Suprapubic skin (tissue), 4 donors: ENCODE results near the gene TCF15. TPM values are rescaled to one million over a fixed set of nuclear protein-coding genes. Genes with fewer than 3 reads are reported as not detected.

Source experiments
- DNase-seq, 2 donors: peaks; one replicate each; pipeline ENCODE4 v3.0.0-alpha.2; 2019; ENCODE audit warnings: low spot score in 2 of 2
- H3K27ac ChIP-seq: fragments of 200-600 bp; sonication (generic); one replicate; pipeline ENCODE4 v1.5.1; 2019
- H3K27me3 ChIP-seq: fragments of 200-600 bp; sonication (generic); one replicate; pipeline ENCODE4 v1.5.1; 2019
- H3K36me3 ChIP-seq: fragments of 200-600 bp; sonication (generic); one replicate; pipeline ENCODE4 v1.5.1; 2019
- H3K4me1 ChIP-seq: fragments of 200-600 bp; sonication (generic); one replicate; pipeline ENCODE4 v1.5.1; 2019
- H3K4me3 ChIP-seq: fragments of 200-600 bp; sonication (generic); one replicate; pipeline ENCODE4 v1.5.1; 2019; ENCODE audit warnings: mild to moderate bottlenecking
- H3K9me3 ChIP-seq: fragments of 200-600 bp; sonication (generic); one replicate; pipeline ENCODE4 v1.5.1; 2019
- EP300 ChIP-seq: sonication (generic); formaldehyde crosslinking; IDR thresholded peaks from one replicate; pipeline ENCODE4 v1.6.1; 2017; ENCODE audit warnings: antibody characterized with exemption
- POLR2A ChIP-seq, 2 donors: fragments of 450-650 bp; IDR thresholded peaks; one replicate each; pipeline ENCODE4 v1.6.1; 2017; ENCODE audit warnings: antibody characterized with exemption in 2 of 2, mild to moderate bottlenecking in 2 of 2, moderate library complexity in 2 of 2
- POLR2AphosphoS5 ChIP-seq, 3 donors: sonication (generic); formaldehyde crosslinking; IDR thresholded peaks; one replicate each; pipeline ENCODE4 v1.6.1; 2017; ENCODE audit warnings: antibody characterized with exemption in 3 of 3
- WGBS: methylation state at CpG from one replicate; pipeline ENCODE4 v1.1.5; 2018; 5-methylcytosine and 5-hydroxymethylcytosine counted together
- total RNA-seq, 4 donors: library from RNA; depleted of rRNA; stranded (reverse); fragments of >200 nt; gene quantifications; one replicate each; pipeline ENCODE4 v1.1.0, GENCODE V29; 2016
- TF ChIP-seq, protein P1 (sequence below), 2 donors: fragments of 200-600 bp in 1 of 2; fragments of 450-650 bp in 1 of 2; sonication (generic) in 1 of 2; IDR thresholded peaks; one replicate each; pipeline ENCODE4 v1.5.1; 2016 to 2019; ENCODE audit warnings: antibody characterized with exemption in 2 of 2, mild to moderate bottlenecking in 1 of 2, moderate library complexity in 1 of 2

The TCF15 gene
- total RNA-seq, 4 donors from 2014 or later, result 0.76 TPM; not detected in 3

DNA sequence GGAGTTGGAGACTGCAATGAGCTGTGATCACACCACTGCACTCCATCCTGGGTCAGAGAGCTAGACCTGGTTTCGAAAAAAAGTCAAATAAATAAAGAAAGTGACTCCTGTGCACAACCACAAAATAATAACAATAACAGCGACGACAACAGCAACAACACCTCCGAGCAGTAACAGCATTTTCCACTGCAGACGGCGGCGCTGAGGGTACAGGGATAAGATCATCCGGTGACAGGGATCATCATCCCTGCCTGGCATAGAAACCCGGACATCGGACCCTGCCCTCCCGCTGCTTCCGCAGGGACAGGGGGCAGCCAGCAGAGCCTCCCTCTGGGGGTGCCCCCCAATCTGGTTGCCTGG lies 31.4 kb upstream of the TCF15 start:
- H3K4me1 ChIP-seq, result peaks cover 5% of the 10 kb centered on the region
- 46% methylated on average over 10 of the region's 12 CpGs for whole genome bisulfite sequencing
- DNase-seq, result no peak
- H3K4me3 ChIP-seq, result no peak overlapping the region
- no peak overlapping the region for H3K27ac ChIP-seq
- H3K9me3 ChIP-seq, result no peaks in the 10 kb centered on the region
- no peaks in the 10 kb centered on the region for H3K36me3 ChIP-seq
- H3K27me3 ChIP-seq, result peaks cover 9% of the 10 kb centered on the region
- no peak for TF ChIP-seq POLR2A (IDR thresholded peaks at IDR 0.05)
- TF ChIP-seq POLR2AphosphoS5 (IDR thresholded peaks at IDR 0.05), result no peak
- TF ChIP-seq, protein P1, sequence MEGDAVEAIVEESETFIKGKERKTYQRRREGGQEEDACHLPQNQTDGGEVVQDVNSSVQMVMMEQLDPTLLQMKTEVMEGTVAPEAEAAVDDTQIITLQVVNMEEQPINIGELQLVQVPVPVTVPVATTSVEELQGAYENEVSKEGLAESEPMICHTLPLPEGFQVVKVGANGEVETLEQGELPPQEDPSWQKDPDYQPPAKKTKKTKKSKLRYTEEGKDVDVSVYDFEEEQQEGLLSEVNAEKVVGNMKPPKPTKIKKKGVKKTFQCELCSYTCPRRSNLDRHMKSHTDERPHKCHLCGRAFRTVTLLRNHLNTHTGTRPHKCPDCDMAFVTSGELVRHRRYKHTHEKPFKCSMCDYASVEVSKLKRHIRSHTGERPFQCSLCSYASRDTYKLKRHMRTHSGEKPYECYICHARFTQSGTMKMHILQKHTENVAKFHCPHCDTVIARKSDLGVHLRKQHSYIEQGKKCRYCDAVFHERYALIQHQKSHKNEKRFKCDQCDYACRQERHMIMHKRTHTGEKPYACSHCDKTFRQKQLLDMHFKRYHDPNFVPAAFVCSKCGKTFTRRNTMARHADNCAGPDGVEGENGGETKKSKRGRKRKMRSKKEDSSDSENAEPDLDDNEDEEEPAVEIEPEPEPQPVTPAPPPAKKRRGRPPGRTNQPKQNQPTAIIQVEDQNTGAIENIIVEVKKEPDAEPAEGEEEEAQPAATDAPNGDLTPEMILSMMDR (IDR thresholded peaks at IDR 0.05), result no peak
- TF ChIP-seq EP300, result no peak

DNA sequence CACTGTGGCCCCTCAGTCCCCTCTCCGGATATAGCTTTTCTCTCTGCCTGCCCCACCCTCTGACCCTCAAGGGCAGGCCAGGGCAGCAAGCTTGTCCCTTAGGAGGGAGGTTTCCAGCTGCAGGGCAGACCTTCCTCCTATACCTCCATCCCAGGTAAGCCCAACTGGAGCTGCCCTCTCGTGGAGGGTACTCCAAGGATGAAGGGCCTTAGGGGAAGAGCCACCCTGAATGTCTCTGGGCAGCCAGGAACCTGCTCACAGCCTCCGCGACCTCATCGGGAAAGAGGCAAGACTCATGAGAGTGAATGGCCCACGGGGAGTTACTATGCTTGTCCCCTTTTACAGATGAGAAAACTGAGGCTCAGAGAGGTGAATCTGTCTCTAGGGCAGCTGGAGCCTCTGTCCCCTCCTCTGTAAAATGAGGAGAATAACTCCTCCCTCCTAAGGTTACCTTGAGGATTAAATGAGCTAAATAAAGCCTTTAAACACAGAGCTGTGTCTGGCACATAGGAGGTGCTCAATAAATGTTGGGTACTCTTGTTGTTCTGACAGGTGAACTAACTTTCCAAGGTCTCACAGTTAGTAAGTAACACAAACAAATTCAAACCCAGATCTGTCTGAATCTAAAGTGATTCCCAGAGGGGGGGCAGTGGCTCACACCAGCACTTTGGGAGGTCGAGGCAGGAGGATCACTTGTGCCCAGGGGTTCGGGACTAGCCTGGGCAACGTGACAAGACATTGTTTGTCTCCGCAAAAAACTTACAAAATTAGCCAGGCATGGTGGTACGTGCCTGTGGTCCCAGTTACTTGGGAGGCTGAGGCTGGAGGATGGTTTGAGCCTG lies 30.8 kb upstream of the TCF15 start:
- WGBS, result 52% methylated on average over 11 of the region's 11 CpGs

DNA sequence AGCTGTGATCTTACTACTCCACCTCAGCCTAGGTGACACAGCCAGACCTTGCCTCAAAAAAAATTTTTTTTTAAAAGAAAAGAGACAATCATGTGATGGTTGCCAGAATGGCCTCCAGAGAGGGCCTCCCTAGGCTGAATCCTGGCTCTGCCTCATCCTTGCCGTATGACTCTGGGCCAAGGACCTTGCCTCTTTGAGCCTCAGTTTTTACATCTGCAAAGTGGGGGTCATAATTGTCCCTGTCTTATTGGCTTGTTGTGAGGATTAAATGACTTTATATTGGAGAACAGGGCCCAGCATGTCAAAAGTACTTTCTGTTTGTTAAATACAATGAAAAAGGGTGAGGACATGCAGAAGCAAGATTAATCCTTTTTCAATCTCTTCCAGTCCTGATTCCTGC lies 28.5 kb upstream of the TCF15 start:
- Histone ChIP-seq H3K27ac (no peak overlapping the region), H3K4me3 (no peak overlapping the region), H3K4me1 (peaks cover 5% of the 10 kb centered on the region), H3K27me3 (peaks cover 25% of the 10 kb centered on the region), H3K36me3 (no peaks in the 10 kb centered on the region), H3K9me3 (no peaks in the 10 kb centered on the region)
- 82% methylated on average over 1 of the region's 1 CpG for WGBS
- TF ChIP-seq POLR2AphosphoS5 (IDR thresholded peaks at IDR 0.05) (no peak), EP300 (no peak), POLR2A (IDR thresholded peaks at IDR 0.05) (no peak)
- TF ChIP-seq, protein P1 (IDR thresholded peaks at IDR 0.05), result no peak
- DNase-seq, result no peak

More for the DNA sequence above, 30.8 kb upstream of the TCF15 start:
- Histone ChIP-seq H3K36me3 (no peaks in the 10 kb centered on the region), H3K27me3 (peaks cover 9% of the 10 kb centered on the region), H3K4me3 (no peak overlapping the region), H3K4me1 (peaks cover 5% of the 10 kb centered on the region), H3K27ac (no peak overlapping the region), H3K9me3 (no peaks in the 10 kb centered on the region)
- TF ChIP-seq POLR2A (IDR thresholded peaks at IDR 0.05) (no peak), POLR2AphosphoS5 (IDR thresholded peaks at IDR 0.05) (no peak), EP300 (no peak)
- TF ChIP-seq, protein P1 (IDR thresholded peaks at IDR 0.05), result no peak
- no peak for DNase-seq

DNA sequence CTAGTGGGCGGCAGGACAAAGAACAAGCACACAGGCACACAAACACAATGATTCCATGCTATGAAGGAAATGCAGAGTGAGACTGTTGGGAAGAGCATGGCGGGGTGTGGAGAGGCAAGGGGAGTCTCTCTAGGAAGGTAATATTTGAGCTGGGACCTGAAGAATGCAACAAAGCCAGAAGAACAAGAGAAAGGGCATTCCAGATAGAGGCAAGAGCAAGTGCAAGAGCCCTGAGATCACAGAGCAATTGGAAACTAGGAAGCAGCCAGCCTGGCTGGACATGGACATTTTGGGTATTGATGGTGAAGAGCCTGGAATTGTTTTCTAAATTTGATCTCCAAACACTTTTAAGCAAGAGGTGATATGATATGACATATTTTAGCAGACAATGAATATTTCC lies 27.4 kb upstream of the TCF15 start:
- Histone ChIP-seq H3K4me1 (peaks cover 4% of the 10 kb centered on the region), H3K36me3 (no peaks in the 10 kb centered on the region), H3K4me3 (no peak overlapping the region), H3K9me3 (no peaks in the 10 kb centered on the region), H3K27ac (no peak overlapping the region), H3K27me3 (peaks cover 24% of the 10 kb centered on the region)
- DNase-seq, result no peak
- TF ChIP-seq POLR2A (IDR thresholded peaks at IDR 0.05) (no peak), POLR2AphosphoS5 (IDR thresholded peaks at IDR 0.05) (no peak), EP300 (no peak)
- TF ChIP-seq, protein P1 (IDR thresholded peaks at IDR 0.05), result no peak
- WGBS, result 71% methylated on average over 2 of the region's 2 CpGs

DNA sequence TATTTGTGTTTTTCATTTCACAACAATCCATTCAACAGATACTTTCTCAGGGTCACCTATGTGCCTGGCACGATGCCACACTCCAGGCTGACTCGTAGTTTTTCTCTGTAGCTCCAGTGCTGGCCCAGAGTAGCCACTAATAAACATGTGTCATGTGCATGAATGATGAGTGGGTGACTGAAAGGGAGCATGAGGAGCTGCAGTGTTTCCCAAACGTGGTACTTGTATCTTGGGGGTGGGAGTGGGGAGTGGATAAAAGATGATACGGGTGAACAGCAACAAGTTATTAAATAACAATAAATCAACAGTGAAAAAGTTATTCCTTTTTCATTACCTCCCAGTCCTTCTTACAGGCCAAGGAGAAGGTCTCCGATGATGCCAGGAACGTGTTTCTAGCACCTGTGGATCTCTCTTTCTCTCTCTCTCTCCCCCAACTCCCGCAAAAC lies 25.8 kb upstream of the TCF15 start:
- no peak overlapping the region for H3K27ac ChIP-seq
- peaks cover 20% of the 10 kb centered on the region for H3K27me3 ChIP-seq
- TF ChIP-seq POLR2A (IDR thresholded peaks at IDR 0.05) (no peak), POLR2AphosphoS5 (IDR thresholded peaks at IDR 0.05) (no peak)
- TF ChIP-seq, protein P1 (IDR thresholded peaks at IDR 0.05), result no peak
- no peaks in the 10 kb centered on the region for H3K9me3 ChIP-seq
- H3K4me1 ChIP-seq, result no peaks in the 10 kb centered on the region
- 46% methylated on average over 7 of the region's 7 CpGs for WGBS
- no peaks in the 10 kb centered on the region for H3K36me3 ChIP-seq
- H3K4me3 ChIP-seq, result no peak overlapping the region
- no peak for DNase-seq
